C1 segment of cervical spinal cord (tissue), 14 donors: ENCODE data around the gene CHRM1.
"Not testable (repeated sequence)": the region's sequence is repeated elsewhere in the genome, so short reads cannot be mapped to it uniquely, and the experiment has no call there.

Experiments used
- DNase-seq, 14 donors: peaks; one replicate each; lab custom pipeline; 2025; lab: John Stamatoyannopoulos, UW

The CHRM1 gene

GRCh38 chr11:62921201-62921572, at the start of gene CHRM1:
Gene CHRM1, minus strand, starts transcription at chr11:62921363. Its CDS starts 10,263 bp downstream, at chr11:62911100.
- DNase-seq: no peak

GRCh38 chr11:62965574-62965973, 44.4 kb upstream of the CHRM1 start:
- DNase-seq: no peak

GRCh38 chr11:62962391-62962790, 41.2 kb upstream of the CHRM1 start:
- DNase-seq: peak in 1 of 14 donors; percentile 31

GRCh38 chr11:62961017-62961570, 39.9 kb upstream of the CHRM1 start:
- DNase-seq: no peak

GRCh38 chr11:62959422-62959980, 38.3 kb upstream of the CHRM1 start:
- DNase-seq: no peak

GRCh38 chr11:62958547-62959421, 37.6 kb upstream of the CHRM1 start:
- no peak for DNase-seq

- DNase-seq: no peak
These were observed 36.0 kb upstream of the CHRM1 start for GRCh38 chr11:62957147-62957546.

GRCh38 chr11:62954478-62954877, 33.3 kb upstream of the CHRM1 start:
- DNase-seq: no peak

- no peak for DNase-seq
These were observed 32.6 kb upstream of the CHRM1 start for GRCh38 chr11:62953811-62954210.

- no peak for DNase-seq
These were observed 27.7 kb upstream of the CHRM1 start for GRCh38 chr11:62948765-62949320.

- DNase-seq: not testable (repeated sequence)
These were observed 24.4 kb upstream of the CHRM1 start for GRCh38 chr11:62945538-62945937.

GRCh38 chr11:62937528-62937927, 16.4 kb upstream of the CHRM1 start:
- not testable (repeated sequence) for DNase-seq

GRCh38 chr11:62934496-62934785, 13.3 kb upstream of the CHRM1 start:
- DNase-seq: no peak

- no peak for DNase-seq
These were observed 12.8 kb upstream of the CHRM1 start for GRCh38 chr11:62933750-62934495.

GRCh38 chr11:62933285-62933684, 12.1 kb upstream of the CHRM1 start:
- no peak for DNase-seq

GRCh38 chr11:62931499-62932278, 10.5 kb upstream of the CHRM1 start:
- DNase-seq: no peak

GRCh38 chr11:62930666-62931065, 9.5 kb upstream of the CHRM1 start:
- DNase-seq: no peak

- DNase-seq: no peak
These were observed 9.0 kb upstream of the CHRM1 start for GRCh38 chr11:62930157-62930556.

GRCh38 chr11:62928011-62928410, 6.8 kb upstream of the CHRM1 start:
- DNase-seq: no peak

GRCh38 chr11:62926680-62927455, 5.7 kb upstream of the CHRM1 start:
- DNase-seq: no peak
